GM06990 (cell line): ENCODE data around the gene NGEF.

Source experiments
- DNase-seq: peaks from one replicate; pipeline ENCODE4 v3.0.0-alpha.2; 2011; ENCODE audit not compliant: insufficient read length; ENCODE audit errors: extremely low read depth
- H3K27me3 ChIP-seq: replicated peaks from 2 replicates; pipeline ENCODE4 v1.6.0; 2011; ENCODE audit warnings: low read length; ENCODE audit not compliant: control insufficient read depth, insufficient read depth
- H3K36me3 ChIP-seq: 2 replicates; pipeline ENCODE4 v1.5.1; 2011; ENCODE audit warnings: low read length; ENCODE audit not compliant: control insufficient read depth, insufficient read depth
- H3K4me3 ChIP-seq: replicated peaks from 2 replicates; pipeline ENCODE4 v1.5.1; 2011; ENCODE audit warnings: low read depth, mild to moderate bottlenecking, control low read depth, low read length
- CTCF ChIP-seq: IDR thresholded peaks from 2 replicates; pipeline ENCODE4 v1.5.1; 2011; ENCODE audit warnings: low read length, control low read depth, mild to moderate bottlenecking, inconsistent platforms; ENCODE audit not compliant: insufficient read depth, poor library complexity, severe bottlenecking

The NGEF gene

GRCh38 chr2:233047667-233048066, 34.6 kb upstream of the NGEF start:
- Histone ChIP-seq H3K36me3 (no peaks in the 10 kb centered on the region), H3K27me3 (no peaks in the 10 kb centered on the region), H3K4me3 (no peak overlapping the region)
- no peak for DNase-seq
- no peak for TF ChIP-seq CTCF

GRCh38 chr2:233047206-233047605, 34.1 kb upstream of the NGEF start:
- Histone ChIP-seq H3K27me3 (no peaks in the 10 kb centered on the region; the same call in 1 of the 2 replicates), H3K36me3 (no peaks in the 10 kb centered on the region), H3K4me3 (no peak overlapping the region)
- no peak for TF ChIP-seq CTCF
- no peak for DNase-seq

GRCh38 chr2:233044974-233045605, 32.0 kb upstream of the NGEF start:
- no peak for TF ChIP-seq CTCF

GRCh38 chr2:233042549-233042948, 29.5 kb upstream of the NGEF start:
- Histone ChIP-seq H3K4me3 (no peak overlapping the region), H3K36me3 (no peaks in the 10 kb centered on the region), H3K27me3 (no peaks in the 10 kb centered on the region; the same call in none of the 2 replicates)
- no peak for DNase-seq
- TF ChIP-seq CTCF = no peak

More at GRCh38 chr2:233044974-233045605, 32.0 kb upstream of the NGEF start:
- H3K27me3 ChIP-seq = no peaks in the 10 kb centered on the region; the same call in 1 of the 2 replicates
- H3K36me3 ChIP-seq = no peaks in the 10 kb centered on the region
- H3K4me3 ChIP-seq = no peak overlapping the region
- DNase-seq = no peak

GRCh38 chr2:233041722-233042323, 28.8 kb upstream of the NGEF start:
- TF ChIP-seq CTCF = no peak
- no peaks in the 10 kb centered on the region; the same call in none of the 2 replicates for H3K27me3 ChIP-seq
- no peaks in the 10 kb centered on the region for H3K36me3 ChIP-seq
- no peak for DNase-seq
- H3K4me3 ChIP-seq = no peak overlapping the region
